ENCODE data around the gene BICRA. TPM values are rescaled to one million over a fixed set of nuclear protein-coding genes. Genes with fewer than 3 reads are reported as not detected.

BICRA gene
- total and polyA plus RNA-seq, 2 of the 8 experiments (the other 6 are each of a cell fraction or from before 2014, with no cell fraction given): 1.5 to 29.2 TPM

GRCh38 chr19:47587295-47587694 is 21.6 kb upstream of the BICRA start (continued):
- TF ChIP-seq, protein P1, sequence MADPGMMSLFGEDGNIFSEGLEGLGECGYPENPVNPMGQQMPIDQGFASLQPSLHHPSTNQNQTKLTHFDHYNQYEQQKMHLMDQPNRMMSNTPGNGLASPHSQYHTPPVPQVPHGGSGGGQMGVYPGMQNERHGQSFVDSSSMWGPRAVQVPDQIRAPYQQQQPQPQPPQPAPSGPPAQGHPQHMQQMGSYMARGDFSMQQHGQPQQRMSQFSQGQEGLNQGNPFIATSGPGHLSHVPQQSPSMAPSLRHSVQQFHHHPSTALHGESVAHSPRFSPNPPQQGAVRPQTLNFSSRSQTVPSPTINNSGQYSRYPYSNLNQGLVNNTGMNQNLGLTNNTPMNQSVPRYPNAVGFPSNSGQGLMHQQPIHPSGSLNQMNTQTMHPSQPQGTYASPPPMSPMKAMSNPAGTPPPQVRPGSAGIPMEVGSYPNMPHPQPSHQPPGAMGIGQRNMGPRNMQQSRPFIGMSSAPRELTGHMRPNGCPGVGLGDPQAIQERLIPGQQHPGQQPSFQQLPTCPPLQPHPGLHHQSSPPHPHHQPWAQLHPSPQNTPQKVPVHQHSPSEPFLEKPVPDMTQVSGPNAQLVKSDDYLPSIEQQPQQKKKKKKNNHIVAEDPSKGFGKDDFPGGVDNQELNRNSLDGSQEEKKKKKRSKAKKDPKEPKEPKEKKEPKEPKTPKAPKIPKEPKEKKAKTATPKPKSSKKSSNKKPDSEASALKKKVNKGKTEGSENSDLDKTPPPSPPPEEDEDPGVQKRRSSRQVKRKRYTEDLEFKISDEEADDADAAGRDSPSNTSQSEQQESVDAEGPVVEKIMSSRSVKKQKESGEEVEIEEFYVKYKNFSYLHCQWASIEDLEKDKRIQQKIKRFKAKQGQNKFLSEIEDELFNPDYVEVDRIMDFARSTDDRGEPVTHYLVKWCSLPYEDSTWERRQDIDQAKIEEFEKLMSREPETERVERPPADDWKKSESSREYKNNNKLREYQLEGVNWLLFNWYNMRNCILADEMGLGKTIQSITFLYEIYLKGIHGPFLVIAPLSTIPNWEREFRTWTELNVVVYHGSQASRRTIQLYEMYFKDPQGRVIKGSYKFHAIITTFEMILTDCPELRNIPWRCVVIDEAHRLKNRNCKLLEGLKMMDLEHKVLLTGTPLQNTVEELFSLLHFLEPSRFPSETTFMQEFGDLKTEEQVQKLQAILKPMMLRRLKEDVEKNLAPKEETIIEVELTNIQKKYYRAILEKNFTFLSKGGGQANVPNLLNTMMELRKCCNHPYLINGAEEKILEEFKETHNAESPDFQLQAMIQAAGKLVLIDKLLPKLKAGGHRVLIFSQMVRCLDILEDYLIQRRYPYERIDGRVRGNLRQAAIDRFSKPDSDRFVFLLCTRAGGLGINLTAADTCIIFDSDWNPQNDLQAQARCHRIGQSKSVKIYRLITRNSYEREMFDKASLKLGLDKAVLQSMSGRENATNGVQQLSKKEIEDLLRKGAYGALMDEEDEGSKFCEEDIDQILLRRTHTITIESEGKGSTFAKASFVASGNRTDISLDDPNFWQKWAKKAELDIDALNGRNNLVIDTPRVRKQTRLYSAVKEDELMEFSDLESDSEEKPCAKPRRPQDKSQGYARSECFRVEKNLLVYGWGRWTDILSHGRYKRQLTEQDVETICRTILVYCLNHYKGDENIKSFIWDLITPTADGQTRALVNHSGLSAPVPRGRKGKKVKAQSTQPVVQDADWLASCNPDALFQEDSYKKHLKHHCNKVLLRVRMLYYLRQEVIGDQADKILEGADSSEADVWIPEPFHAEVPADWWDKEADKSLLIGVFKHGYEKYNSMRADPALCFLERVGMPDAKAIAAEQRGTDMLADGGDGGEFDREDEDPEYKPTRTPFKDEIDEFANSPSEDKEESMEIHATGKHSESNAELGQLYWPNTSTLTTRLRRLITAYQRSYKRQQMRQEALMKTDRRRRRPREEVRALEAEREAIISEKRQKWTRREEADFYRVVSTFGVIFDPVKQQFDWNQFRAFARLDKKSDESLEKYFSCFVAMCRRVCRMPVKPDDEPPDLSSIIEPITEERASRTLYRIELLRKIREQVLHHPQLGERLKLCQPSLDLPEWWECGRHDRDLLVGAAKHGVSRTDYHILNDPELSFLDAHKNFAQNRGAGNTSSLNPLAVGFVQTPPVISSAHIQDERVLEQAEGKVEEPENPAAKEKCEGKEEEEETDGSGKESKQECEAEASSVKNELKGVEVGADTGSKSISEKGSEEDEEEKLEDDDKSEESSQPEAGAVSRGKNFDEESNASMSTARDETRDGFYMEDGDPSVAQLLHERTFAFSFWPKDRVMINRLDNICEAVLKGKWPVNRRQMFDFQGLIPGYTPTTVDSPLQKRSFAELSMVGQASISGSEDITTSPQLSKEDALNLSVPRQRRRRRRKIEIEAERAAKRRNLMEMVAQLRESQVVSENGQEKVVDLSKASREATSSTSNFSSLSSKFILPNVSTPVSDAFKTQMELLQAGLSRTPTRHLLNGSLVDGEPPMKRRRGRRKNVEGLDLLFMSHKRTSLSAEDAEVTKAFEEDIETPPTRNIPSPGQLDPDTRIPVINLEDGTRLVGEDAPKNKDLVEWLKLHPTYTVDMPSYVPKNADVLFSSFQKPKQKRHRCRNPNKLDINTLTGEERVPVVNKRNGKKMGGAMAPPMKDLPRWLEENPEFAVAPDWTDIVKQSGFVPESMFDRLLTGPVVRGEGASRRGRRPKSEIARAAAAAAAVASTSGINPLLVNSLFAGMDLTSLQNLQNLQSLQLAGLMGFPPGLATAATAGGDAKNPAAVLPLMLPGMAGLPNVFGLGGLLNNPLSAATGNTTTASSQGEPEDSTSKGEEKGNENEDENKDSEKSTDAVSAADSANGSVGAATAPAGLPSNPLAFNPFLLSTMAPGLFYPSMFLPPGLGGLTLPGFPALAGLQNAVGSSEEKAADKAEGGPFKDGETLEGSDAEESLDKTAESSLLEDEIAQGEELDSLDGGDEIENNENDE (IDR thresholded peaks at IDR 0.05; ENCODE audit: insufficient replicate concordance, low read length): no peak
- TF ChIP-seq GABPA (IDR thresholded peaks at IDR 0.05; ENCODE audit: borderline replicate concordance, insufficient read depth, low read length) (no peak), EZH2 (IDR thresholded peaks at IDR 0.05; ENCODE audit: low read depth, low read length, severe bottlenecking) (no peak), GTF2F1 (IDR thresholded peaks at IDR 0.05; ENCODE audit: borderline replicate concordance, low read depth, low read length) (no peak), RNF2 (IDR thresholded peaks at IDR 0.05; ENCODE audit: borderline replicate concordance, low read depth, low read length, missing control alignments, poor library complexity, severe bottlenecking) (no peak), TAF7 (optimal IDR thresholded peaks at IDR 0.05; ENCODE audit: borderline replicate concordance, low read depth, low read length) (no peak), CHD1 (IDR thresholded peaks at IDR 0.05; ENCODE audit: low read depth, low read length) (no peak), SP4 (IDR thresholded peaks at IDR 0.05; ENCODE audit: low read length) (no peak), KDM4A (IDR thresholded peaks at IDR 0.05; ENCODE audit: low read depth, low read length, severe bottlenecking) (no peak)

Measured in H1 (cell line).